Karpas-422 (cell line): Measurements from ENCODE around the gene IFI27L2. TPM values are rescaled to one million over a fixed set of nuclear protein-coding genes. Genes with fewer than 3 reads are reported as not detected.
A peak's percentile ranks its signal among the peaks of the same experiment; 100 is the strongest.

Experiments
- DNase-seq: peaks from one replicate; pipeline ENCODE4 v3.0.0-alpha.2; 2015
- H2AFZ ChIP-seq: fragments of 200-600 bp; sonication (generic); 2 replicates; pipeline ENCODE4 v1.6.1; 2014; ENCODE audit warnings: antibody characterized with exemption, low read length, mixed read lengths
- H3K27ac ChIP-seq: fragments of 200-600 bp; sonication (generic); 2 replicates; pipeline ENCODE4 v1.5.1; 2014; ENCODE audit warnings: mild to moderate bottlenecking, low read length, moderate library complexity
- H3K27me3 ChIP-seq: fragments of 200-600 bp; sonication (generic); 2 replicates; pipeline ENCODE4 v1.6.1; 2014; ENCODE audit warnings: low read length, mixed read lengths
- H3K36me3 ChIP-seq: fragments of 200-600 bp; sonication (generic); 2 replicates; pipeline ENCODE4 v1.6.1; 2014; ENCODE audit warnings: low read length, mixed read lengths; ENCODE audit not compliant: insufficient read depth
- H3K4me1 ChIP-seq: fragments of 200-600 bp; sonication (generic); 2 replicates; pipeline ENCODE4 v1.6.1; 2014; ENCODE audit warnings: mild to moderate bottlenecking, low read length, mixed read lengths
- H3K4me2 ChIP-seq: fragments of 200-600 bp; sonication (generic); 2 replicates; pipeline ENCODE4 v1.6.1; 2014; ENCODE audit warnings: low read length, low read depth, mild to moderate bottlenecking; ENCODE audit not compliant: poor library complexity, severe bottlenecking
- H3K4me3 ChIP-seq: fragments of 200-600 bp; sonication (generic); 2 replicates; pipeline ENCODE4 v1.5.1; 2014; ENCODE audit warnings: mild to moderate bottlenecking, antibody characterized with exemption, low read length, mixed read lengths
- H3K79me2 ChIP-seq: fragments of 200-600 bp; sonication (generic); 2 replicates; pipeline ENCODE4 v1.6.1; 2014; ENCODE audit warnings: mild to moderate bottlenecking, low read length, mixed read lengths
- H3K9ac ChIP-seq: fragments of 200-600 bp; sonication (generic); 2 replicates; pipeline ENCODE4 v1.6.0; 2014; ENCODE audit warnings: low read length
- H3K9me2 ChIP-seq: fragments of 200-600 bp; sonication (generic), shearing (Covaris generic); replicated peaks from 2 replicates; pipeline ENCODE4 v1.6.0; 2014; ENCODE audit warnings: mild to moderate bottlenecking, low read length, moderate library complexity; ENCODE audit not compliant: insufficient read depth
- H3K9me3 ChIP-seq: fragments of 300-700, 200-600 bp; sonication (generic); 2 replicates; pipeline ENCODE4 v1.6.1; 2014; ENCODE audit warnings: low read length, mixed read lengths
- H4K20me1 ChIP-seq: fragments of 200-600 bp; sonication (generic); 2 replicates; pipeline ENCODE4 v1.6.1; 2014; ENCODE audit warnings: mild to moderate bottlenecking, antibody characterized with exemption, low read length, low read depth; ENCODE audit not compliant: insufficient read depth
- total RNA-seq: library from RNA; depleted of rRNA; stranded (reverse); fragments of >200 nt; shearing (Covaris generic); gene quantifications from 2 replicates; pipeline ENCODE4 v1.2.3, GENCODE V29; 2014; ENCODE audit warnings: low replicate concordance

The IFI27L2 gene
- total RNA-seq, 1 experiment from 2014 or later: 118 TPM

DNA sequence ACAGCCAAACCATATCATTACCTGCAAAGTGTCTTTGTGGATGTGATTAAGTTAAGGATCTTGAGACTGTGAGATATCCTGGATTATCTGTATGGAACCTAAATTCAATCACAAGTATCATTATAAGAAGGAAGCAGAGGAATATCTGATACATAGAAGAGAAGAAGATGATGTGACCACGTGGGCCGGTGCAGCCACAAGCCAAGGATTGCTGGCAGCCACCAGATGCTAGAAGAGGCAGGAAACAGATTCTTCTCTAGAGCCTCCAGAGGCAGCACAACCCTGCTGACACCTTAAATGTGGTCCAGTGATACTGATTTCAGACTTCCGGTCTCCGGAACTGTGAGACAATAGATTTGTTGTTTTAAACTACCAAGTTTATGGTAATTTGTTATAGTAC lies 6.1 kb upstream of the IFI27L2 start:
- Histone ChIP-seq H3K79me2 (no peaks in the 10 kb centered on the region), H3K36me3 (no peaks in the 10 kb centered on the region), H3K27ac (no peak overlapping the region), H4K20me1 (no peaks in the 10 kb centered on the region; the same call in 1 of the 2 replicates), H3K9ac (no peak overlapping the region), H3K9me2 (no peaks in the 10 kb centered on the region), H3K4me3 (no peak overlapping the region), H2AFZ (no peak overlapping the region), H3K4me2 (no peak overlapping the region), H3K27me3 (peaks cover 2% of the 10 kb centered on the region; the same call in 1 of the 2 replicates), H3K4me1 (peaks cover under 1% of the 10 kb centered on the region; the same call in 1 of the 2 replicates), H3K9me3 (peaks cover 4% of the 10 kb centered on the region; the same call in 1 of the 2 replicates)
- no peak for DNase-seq

- Histone ChIP-seq H3K27me3 (peaks cover 2% of the 10 kb centered on the region; the same call in 1 of the 2 replicates), H3K9me2 (no peaks in the 10 kb centered on the region), H3K9me3 (peaks cover 4% of the 10 kb centered on the region; the same call in 1 of the 2 replicates), H3K4me1 (peaks cover 18% of the 10 kb centered on the region), H3K79me2 (no peaks in the 10 kb centered on the region), H4K20me1 (no peaks in the 10 kb centered on the region; the same call in 1 of the 2 replicates), H3K4me2 (no peak overlapping the region), H2AFZ (no peak overlapping the region), H3K9ac (no peak overlapping the region), H3K36me3 (no peaks in the 10 kb centered on the region), H3K4me3 (no peak overlapping the region), H3K27ac (no peak overlapping the region)
- DNase-seq: peak; percentile 92
Observed at GRCh38 chr14:94132285-94132887, 3.0 kb upstream of the IFI27L2 start.

DNA sequence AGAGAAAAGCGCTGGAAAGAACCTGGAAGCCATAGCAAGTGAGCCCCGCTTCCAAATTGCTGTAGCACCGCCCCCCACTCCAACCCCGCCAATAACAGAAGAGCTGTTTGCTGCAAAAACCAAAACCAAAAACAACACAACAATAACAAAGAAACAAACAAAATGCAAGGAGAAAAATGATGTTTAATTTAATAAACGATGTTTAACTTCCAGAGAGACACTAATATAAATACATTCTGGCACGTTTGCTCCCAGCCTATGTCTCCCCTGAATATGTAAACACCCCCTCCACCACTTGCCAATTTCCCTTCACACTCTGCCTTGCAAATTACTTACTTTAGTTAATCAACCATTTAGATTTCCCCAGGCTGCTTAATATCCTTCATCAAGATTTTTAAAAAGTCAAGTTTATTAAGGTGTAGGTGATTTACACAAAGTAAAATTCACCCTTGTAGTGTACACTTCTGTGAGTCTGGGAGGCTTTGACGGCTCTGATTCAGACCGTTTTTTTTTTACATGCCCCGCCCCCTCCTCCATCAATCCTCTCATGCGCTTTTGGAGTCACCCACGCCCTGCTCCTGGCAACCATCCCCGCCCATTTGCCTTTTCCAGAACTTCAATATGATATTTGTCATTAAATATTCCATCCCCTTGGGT lies 482 bp upstream of the IFI27L2 start:
- H3K36me3 ChIP-seq: no peaks in the 10 kb centered on the region
- peaks cover 18% of the 10 kb centered on the region for H3K4me1 ChIP-seq
- no peaks in the 10 kb centered on the region for H4K20me1 ChIP-seq
- peak; percentile 68 for DNase-seq
- peak overlapping the region; percentile 83 for H3K9ac ChIP-seq
- peak overlapping the region; percentile 82 for H3K4me3 ChIP-seq
- peak overlapping the region; percentile 73 for H3K4me2 ChIP-seq
- H3K9me3 ChIP-seq: no peaks in the 10 kb centered on the region
- no peak overlapping the region for H3K27ac ChIP-seq
- H2AFZ ChIP-seq: peak overlapping the region; percentile 82
- H3K79me2 ChIP-seq: no peaks in the 10 kb centered on the region
- no peaks in the 10 kb centered on the region for H3K27me3 ChIP-seq
- H3K9me2 ChIP-seq: no peaks in the 10 kb centered on the region

GRCh38 chr14:94128216-94128839 lies 1.1 kb downstream of the IFI27L2 start:
- no peaks in the 10 kb centered on the region for H3K9me3 ChIP-seq
- H3K36me3 ChIP-seq: no peaks in the 10 kb centered on the region
- peak overlapping the region; percentile 73 for H3K4me2 ChIP-seq
- H4K20me1 ChIP-seq: no peaks in the 10 kb centered on the region
- H3K4me1 ChIP-seq: peaks cover 18% of the 10 kb centered on the region
- no peaks in the 10 kb centered on the region for H3K9me2 ChIP-seq
- peak overlapping the region; percentile 82 for H3K4me3 ChIP-seq
- H3K79me2 ChIP-seq: no peaks in the 10 kb centered on the region
- DNase-seq: no peak
- peak overlapping the region; percentile 83 for H3K9ac ChIP-seq
- H3K27ac ChIP-seq: no peak overlapping the region
- no peak overlapping the region for H2AFZ ChIP-seq
- no peaks in the 10 kb centered on the region for H3K27me3 ChIP-seq

GRCh38 chr14:94127330-94127729 lies 2.1 kb downstream of the IFI27L2 start:
- Histone ChIP-seq H3K27ac (no peak overlapping the region), H4K20me1 (no peaks in the 10 kb centered on the region), H3K9me3 (no peaks in the 10 kb centered on the region), H3K36me3 (no peaks in the 10 kb centered on the region), H3K4me1 (peaks cover 18% of the 10 kb centered on the region), H3K27me3 (no peaks in the 10 kb centered on the region), H3K4me2 (no peak overlapping the region), H3K9me2 (no peaks in the 10 kb centered on the region), H3K79me2 (no peaks in the 10 kb centered on the region), H3K9ac (no peak overlapping the region), H2AFZ (no peak overlapping the region), H3K4me3 (no peak overlapping the region)
- no peak for DNase-seq

GRCh38 chr14:94126800-94127199 lies 2.6 kb downstream of the IFI27L2 start:
- Histone ChIP-seq H4K20me1 (no peaks in the 10 kb centered on the region), H3K79me2 (no peaks in the 10 kb centered on the region), H3K9me2 (no peaks in the 10 kb centered on the region), H3K27me3 (no peaks in the 10 kb centered on the region), H3K9ac (no peak overlapping the region), H3K4me3 (no peak overlapping the region), H3K9me3 (no peaks in the 10 kb centered on the region), H3K4me2 (no peak overlapping the region), H3K36me3 (no peaks in the 10 kb centered on the region), H2AFZ (no peak overlapping the region), H3K27ac (no peak overlapping the region), H3K4me1 (peaks cover 18% of the 10 kb centered on the region)
- DNase-seq: no peak

DNA sequence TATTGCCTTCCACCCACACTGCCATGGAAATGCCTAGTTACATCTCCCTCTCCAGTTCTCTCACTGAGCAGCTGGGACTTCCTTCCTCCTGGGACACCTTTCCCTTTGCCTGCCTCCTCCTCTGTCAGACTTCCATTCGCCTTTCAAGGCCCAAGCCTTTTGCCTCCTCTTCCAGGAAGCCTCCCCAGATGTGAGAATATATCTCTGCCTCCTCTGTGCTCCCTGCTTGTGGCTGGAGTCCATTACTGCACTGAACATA lies 3.1 kb downstream of the IFI27L2 start:
- no peaks in the 10 kb centered on the region for H3K36me3 ChIP-seq
- DNase-seq: no peak

DNA sequence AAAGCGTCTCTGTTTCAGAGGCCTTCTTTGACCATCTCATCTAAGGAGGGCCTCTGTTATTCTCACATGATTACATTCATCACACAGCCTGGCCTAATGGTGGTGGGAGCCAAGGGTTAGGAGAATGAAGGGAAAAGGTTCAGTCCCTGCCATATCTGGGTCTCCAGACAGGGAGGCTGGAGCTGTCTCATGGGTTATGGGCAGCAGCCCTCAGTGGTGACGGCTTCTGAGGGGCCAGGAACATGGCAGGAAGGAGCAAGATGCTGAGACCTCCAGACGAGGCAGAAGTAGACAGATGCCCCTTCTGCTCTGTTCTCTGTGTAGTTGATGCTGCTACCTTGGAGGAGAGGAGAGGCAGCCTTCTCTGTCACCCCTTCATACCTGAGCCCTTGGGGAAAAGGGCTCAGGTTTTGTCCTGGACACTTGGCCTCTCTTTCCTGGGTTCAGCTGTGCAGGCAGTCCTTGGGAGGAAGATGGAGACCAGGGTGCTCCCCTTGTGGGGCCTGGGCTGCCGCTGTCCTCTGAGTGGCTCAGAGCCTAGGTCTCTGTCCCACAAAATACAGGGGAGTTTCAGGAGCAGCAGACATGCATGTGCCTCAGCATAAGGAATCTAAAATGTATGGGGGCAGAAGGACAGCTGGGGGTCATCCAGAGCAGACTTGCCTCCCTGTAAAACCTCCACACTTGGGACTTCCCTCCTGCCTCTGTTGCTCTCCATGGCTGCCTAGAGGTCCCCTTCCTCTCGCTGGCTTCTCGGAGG lies 3.6 kb downstream of the IFI27L2 start:
- Histone ChIP-seq H3K4me3 (no peak overlapping the region), H3K9me3 (no peaks in the 10 kb centered on the region), H3K4me1 (peaks cover 18% of the 10 kb centered on the region), H4K20me1 (no peaks in the 10 kb centered on the region), H3K27me3 (no peaks in the 10 kb centered on the region), H3K36me3 (no peaks in the 10 kb centered on the region), H3K4me2 (no peak overlapping the region), H3K9me2 (no peaks in the 10 kb centered on the region), H2AFZ (no peak overlapping the region), H3K9ac (no peak overlapping the region), H3K27ac (no peak overlapping the region), H3K79me2 (no peaks in the 10 kb centered on the region)
- no peak for DNase-seq

More for the DNA sequence above, 3.1 kb downstream of the IFI27L2 start:
- Histone ChIP-seq H3K4me3 (no peak overlapping the region), H3K27ac (no peak overlapping the region), H3K4me1 (peaks cover 18% of the 10 kb centered on the region), H2AFZ (no peak overlapping the region), H3K4me2 (no peak overlapping the region), H3K9me2 (no peaks in the 10 kb centered on the region), H3K27me3 (no peaks in the 10 kb centered on the region), H3K9ac (no peak overlapping the region), H3K79me2 (no peaks in the 10 kb centered on the region), H3K9me3 (no peaks in the 10 kb centered on the region), H4K20me1 (no peaks in the 10 kb centered on the region)
